GM18505 (cell line): ENCODE measurements around the gene TSSK6.
A peak's percentile ranks its signal among the peaks of the same experiment; 100 is the strongest.

Experiments
- ATAC-seq: cut with Tn5 transposase; IDR thresholded peaks from one replicate; pipeline ENCODE4 v1.9.1; 2021; ENCODE audit not compliant: unreplicated experiment
- POLR2A ChIP-seq: IDR thresholded peaks from 4 replicates; pipeline ENCODE4 v1.6.1; 2011; ENCODE audit warnings: borderline replicate concordance; ENCODE audit not compliant: insufficient read depth, insufficient read length; ENCODE audit errors: extremely low read depth

The TSSK6 gene

GRCh38 chr19:19499272-19499995 lies 15.9 kb downstream of the TSSK6 start:
- TF ChIP-seq POLR2A, result no peak
- ATAC-seq, result no peak

- TF ChIP-seq POLR2A, result no peak
- no peak for ATAC-seq
These were observed 16.9 kb downstream of the TSSK6 start for GRCh38 chr19:19498255-19498991.

- TF ChIP-seq POLR2A, result no peak
- ATAC-seq, result no peak
These were observed 19.4 kb downstream of the TSSK6 start for GRCh38 chr19:19495614-19496603.

GRCh38 chr19:19493841-19494546 lies 21.4 kb downstream of the TSSK6 start:
- no peak for ATAC-seq

GRCh38 chr19:19492026-19492610 lies 23.2 kb downstream of the TSSK6 start:
- no peak for TF ChIP-seq POLR2A
- no peak for ATAC-seq

More at GRCh38 chr19:19493841-19494546, 21.4 kb downstream of the TSSK6 start:
- no peak for TF ChIP-seq POLR2A

GRCh38 chr19:19491321-19492025 lies 23.9 kb downstream of the TSSK6 start:
- no peak for TF ChIP-seq POLR2A
- no peak for ATAC-seq

- ATAC-seq, result no peak
- TF ChIP-seq POLR2A, result no peak
These were observed 25.0 kb downstream of the TSSK6 start for GRCh38 chr19:19490214-19490968.

GRCh38 chr19:19489804-19490204 lies 25.5 kb downstream of the TSSK6 start:
- TF ChIP-seq POLR2A, result no peak
- peak; percentile 12 for ATAC-seq

- peak; percentile 54 for ATAC-seq
- peak; percentile 44 for TF ChIP-seq POLR2A
These were observed 26.3 kb downstream of the TSSK6 start for GRCh38 chr19:19488875-19489690.
